ENCODE data around the gene SLC22A2. TPM values are rescaled to one million over a fixed set of nuclear protein-coding genes. Genes with fewer than 3 reads are reported as not detected.
"Not testable (repeated sequence)": the region's sequence is repeated elsewhere in the genome, so short reads cannot be mapped to it uniquely, and the experiment has no call there.

The SLC22A2 gene
- not detected for total RNA-seq

DNA sequence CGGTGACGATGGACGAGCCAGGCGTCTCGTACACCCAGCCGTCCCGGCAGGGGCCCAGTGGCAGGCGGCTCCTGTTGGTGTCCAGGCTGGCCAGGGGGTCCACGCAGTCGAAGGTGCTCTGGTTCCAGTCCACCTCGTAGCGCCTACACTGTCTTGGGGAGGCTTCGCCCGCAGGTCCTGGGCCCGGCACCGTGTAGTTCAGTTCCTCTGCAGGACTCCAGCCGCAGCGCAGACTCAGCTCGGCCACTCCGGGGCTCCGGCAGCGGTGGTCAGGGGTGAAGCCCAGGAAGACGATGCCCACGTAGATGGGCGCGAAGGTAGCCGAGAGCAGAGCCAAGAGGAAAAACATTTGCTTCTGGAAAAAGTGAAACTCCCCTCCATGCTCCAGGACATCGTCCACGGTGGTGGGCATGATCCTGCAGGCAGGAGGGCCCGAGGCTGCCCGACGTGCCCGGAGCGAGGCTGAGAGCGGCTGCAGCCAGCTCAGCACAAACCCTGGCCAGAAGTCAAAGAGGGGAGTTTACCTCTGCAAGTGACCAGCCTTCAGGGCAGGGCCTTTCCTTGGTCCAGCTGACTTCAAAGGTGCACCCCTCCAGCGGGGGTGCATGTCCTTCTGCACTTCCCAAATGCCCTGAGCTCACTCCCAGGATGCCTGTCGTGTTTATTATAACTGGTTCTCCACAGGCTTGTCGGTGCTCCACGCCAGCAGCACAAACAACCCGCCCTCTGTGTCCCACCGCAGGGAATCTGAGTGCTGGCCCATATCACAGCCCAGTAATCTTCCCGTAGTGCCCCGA is at the start of gene SLC22A2:
Gene SLC22A2 (minus strand): TSS at position 476 of the 797 bp plus-strand sequence. CDS start 64 bp downstream, at position 412.
- ATAC-seq (no peak), DNase-seq (ENCODE audit: low spot score) (no peak)

- ATAC-seq (no peak), DNase-seq (ENCODE audit: low spot score) (no peak)
Observed at GRCh38 chr6:160305926-160306713, 47.5 kb upstream of the SLC22A2 start.

DNA sequence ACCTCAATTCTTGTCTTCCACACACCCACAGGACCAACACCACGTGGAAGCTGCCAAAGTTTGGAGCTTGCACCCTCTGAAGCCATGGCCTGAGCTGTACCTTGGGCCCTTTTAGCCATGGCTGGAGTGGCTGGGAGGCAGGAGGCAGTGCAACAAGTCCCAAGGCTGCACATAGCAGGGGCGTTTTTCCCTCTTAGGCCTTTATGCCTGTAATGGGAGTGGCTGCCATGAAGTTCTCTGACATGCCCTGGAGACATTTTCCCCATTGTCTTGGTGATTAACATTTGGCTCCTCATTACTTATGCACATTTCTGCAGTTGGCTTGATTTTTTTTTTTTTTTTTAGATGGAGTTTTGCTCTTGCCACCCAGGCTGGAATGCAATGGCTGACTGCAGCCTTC is 45.2 kb upstream of the SLC22A2 start:
- DNase-seq (ENCODE audit: low spot score): no peak
- no peak for ATAC-seq

DNA sequence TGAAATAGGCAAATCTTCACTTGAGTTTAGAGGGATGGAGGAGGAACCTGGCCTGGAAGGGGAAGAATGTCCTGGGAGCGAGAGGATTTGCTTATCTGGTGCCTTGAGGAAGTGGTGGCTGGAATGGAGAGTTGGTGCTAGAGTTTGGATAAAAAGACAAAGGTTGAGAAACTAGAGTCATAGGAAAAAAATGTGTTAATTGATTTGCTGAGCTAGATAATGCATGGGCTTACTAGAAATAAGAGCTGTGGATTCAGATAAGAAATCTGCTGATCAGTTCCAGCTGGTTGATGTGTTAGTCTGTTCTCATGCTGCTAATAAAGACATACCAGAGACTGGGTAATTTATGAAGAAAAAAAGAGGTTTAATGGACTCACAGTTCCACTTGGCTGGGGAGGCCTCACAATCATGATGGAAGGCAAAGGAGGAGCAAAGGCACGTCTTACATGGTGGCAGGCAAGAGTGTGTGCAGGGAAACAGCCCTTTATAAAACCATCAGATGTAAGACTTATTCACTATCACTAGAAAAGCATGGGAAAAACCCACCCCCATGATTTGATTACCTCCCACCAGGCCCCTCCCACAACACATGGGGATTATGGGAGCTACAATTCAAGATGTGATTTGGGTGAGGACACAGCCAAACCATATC is 43.9 kb upstream of the SLC22A2 start:
- ATAC-seq; DNase-seq (ENCODE audit: low spot score): not testable (repeated sequence)

GRCh38 chr6:160301339-160301738 is 42.7 kb upstream of the SLC22A2 start:
- no peak for ATAC-seq
- DNase-seq (ENCODE audit: low spot score): no peak

DNA sequence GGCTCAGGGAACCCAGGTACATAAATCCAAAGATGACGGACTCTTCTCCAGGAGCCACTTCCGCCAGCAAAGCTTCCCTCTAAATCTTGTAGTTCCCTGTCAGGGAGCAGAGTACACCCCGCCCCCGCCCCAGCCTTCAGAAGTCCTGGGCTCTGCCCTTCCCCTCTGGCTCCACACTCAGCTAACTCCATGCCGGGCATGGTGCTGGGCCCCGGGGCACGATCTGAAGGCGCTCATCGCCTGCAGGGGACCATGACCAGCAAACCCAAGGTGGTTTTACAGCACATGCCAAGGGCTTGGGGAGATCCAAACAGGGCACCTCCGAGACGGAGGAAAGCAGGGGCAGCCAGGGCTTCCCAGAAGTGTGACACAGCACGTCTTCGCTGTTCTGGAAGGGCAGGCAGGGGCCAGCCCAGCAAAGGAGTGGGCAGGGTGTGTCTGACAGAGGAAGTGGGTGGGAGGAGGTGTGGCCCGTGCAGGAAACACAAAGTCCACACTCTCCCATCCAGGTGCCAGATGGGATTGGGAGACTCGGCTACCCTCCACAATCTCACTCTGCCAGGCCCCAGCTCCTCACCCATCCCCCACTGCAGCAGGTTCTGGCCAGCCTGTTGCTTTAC is 41.6 kb upstream of the SLC22A2 start:
- ATAC-seq (peak; percentile 67), DNase-seq (ENCODE audit: low spot score) (no peak)

DNA sequence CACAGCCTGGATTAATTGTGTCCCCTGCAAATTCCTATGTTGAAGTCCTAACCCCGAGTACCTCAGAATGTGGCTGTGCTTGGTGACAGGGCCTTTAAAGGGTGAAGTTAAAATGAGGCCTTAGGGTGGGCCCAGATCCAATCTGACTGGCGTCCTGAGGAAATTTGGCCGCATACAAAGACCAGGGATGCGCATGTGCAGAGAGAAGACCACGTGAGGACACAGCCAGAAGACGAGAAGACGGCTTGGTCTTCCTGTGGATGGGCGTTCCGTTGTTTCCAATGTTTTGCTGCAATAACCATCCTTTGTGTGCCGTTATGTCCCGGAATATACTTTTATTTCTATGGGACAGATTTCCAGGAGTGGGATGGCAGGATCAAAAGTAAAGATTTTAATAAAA is 40.9 kb upstream of the SLC22A2 start:
- no peak for ATAC-seq

GRCh38 chr6:160298121-160298520 is 39.5 kb upstream of the SLC22A2 start:
- DNase-seq (ENCODE audit: low spot score) (no peak), ATAC-seq (no peak)

More for the DNA sequence above, 40.9 kb upstream of the SLC22A2 start:
- DNase-seq (ENCODE audit: low spot score): no peak

GRCh38 chr6:160297310-160297709 is 38.7 kb upstream of the SLC22A2 start:
- ATAC-seq: peak; percentile 98

DNA sequence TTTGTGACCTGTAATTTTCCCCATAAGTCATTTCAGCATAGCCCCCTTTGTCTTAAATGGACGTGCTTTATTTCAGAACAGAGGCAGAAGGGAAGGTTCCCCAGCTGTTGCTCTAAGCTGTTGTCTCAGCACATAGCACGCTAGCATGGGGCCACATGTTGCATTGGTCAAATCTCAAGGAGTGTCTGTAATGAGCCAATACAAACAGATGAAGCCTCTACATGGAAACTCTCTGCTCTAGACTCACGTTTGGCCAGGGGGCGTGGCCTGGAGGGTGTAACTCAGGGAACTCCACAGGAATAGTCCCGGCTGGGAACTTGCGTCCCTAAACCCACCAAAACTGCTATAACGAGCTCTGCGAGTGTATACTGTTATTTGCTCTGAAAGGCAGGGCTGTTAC is 35.2 kb upstream of the SLC22A2 start:
- no peak for DNase-seq (ENCODE audit: low spot score)
- no peak for ATAC-seq

More at GRCh38 chr6:160297310-160297709, 38.7 kb upstream of the SLC22A2 start:
- DNase-seq (ENCODE audit: low spot score): peak; percentile 72

DNA sequence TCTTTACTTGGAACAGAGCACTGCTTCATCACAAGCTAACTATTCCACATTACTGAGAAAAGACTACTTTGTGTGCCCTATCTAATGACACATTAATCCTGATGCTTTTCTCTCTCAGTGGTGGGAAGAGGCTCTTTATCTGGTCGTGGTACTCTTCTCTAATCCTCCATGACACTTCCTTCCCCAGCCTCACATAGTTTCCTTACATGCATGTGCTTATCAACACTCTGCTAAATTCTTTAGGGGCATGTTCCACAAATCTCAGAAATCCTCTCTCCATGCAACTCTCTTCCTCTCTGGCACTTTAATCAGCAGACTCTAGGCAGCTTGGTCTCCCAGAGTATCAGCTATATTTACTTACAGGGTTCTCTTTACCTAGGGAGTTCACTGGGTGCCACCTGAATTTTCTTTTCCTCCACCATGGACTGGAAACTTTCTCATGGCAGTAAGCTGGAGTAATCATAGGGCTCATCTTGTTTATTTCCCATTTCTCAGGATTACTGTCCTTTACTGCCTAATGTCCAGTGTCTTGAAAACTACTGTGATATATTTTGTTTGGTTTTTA is 27.0 kb upstream of the SLC22A2 start:
- ATAC-seq: no peak

GRCh38 chr6:160284575-160284974 is 26.0 kb upstream of the SLC22A2 start:
- DNase-seq (ENCODE audit: low spot score) (no peak), ATAC-seq (no peak)

More for the DNA sequence above, 27.0 kb upstream of the SLC22A2 start:
- no peak for DNase-seq (ENCODE audit: low spot score)

DNA sequence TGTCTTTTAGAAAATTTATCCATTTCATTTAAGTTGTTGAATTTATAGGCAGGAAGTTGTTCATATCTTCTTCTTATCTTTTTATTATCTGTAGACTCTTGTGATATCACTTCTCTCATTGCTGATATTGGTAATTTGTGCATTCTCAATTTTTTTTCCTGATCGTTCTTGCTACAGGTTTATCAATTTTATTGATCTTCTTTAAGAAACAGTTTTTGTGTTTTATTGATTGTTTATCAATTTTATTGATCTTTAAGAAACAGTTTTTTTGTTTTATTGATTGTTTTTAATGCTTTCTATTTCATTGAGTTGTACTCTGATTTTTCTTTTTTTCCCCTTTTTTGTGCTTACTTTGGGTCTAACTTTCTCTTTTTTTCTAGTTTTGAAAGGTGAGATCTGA is 23.8 kb upstream of the SLC22A2 start:
- ATAC-seq: no peak
- DNase-seq (ENCODE audit: low spot score): no peak

- ATAC-seq: no peak
- no peak for DNase-seq (ENCODE audit: low spot score)
Observed at GRCh38 chr6:160279850-160280249, 21.2 kb upstream of the SLC22A2 start.

DNA sequence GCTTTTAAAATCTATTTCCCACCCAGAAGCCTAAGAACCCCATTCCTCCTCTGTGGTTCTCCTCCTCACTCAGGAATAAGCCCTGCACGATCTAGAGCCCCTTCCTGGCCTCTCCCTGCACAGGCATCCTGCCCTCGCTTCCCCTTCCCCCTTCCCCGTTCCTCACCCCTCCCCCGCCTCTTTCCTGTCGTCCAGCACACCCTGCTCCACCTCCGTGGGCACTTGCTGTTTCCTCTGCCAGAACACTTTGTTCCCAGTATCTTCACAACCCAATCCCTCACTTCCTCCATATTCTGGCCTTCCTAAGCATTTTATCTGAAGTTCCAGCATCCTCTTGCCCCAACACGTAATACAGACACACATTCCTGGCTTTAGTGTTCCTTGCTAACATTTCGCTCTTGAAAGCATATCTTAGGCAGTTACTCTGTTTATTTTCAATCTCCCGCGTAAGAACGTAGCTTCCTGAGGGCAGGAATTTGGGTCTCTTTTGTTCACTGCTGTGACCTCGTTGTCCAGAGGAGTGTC is 20.2 kb upstream of the SLC22A2 start:
- DNase-seq (ENCODE audit: low spot score): no peak
- no peak for ATAC-seq

- no peak for DNase-seq (ENCODE audit: low spot score)
Observed at GRCh38 chr6:160278311-160278710, 19.7 kb upstream of the SLC22A2 start.

GRCh38 chr6:160277546-160277945 is 18.9 kb upstream of the SLC22A2 start:
- DNase-seq (ENCODE audit: low spot score): no peak
- ATAC-seq: no peak

More at GRCh38 chr6:160278311-160278710, 19.7 kb upstream of the SLC22A2 start:
- ATAC-seq: no peak

GRCh38 chr6:160277144-160277543 is 18.5 kb upstream of the SLC22A2 start:
- DNase-seq (ENCODE audit: low spot score) (no peak), ATAC-seq (no peak)

GRCh38 chr6:160276126-160276525 is 17.5 kb upstream of the SLC22A2 start:
- ATAC-seq: no peak
- DNase-seq (ENCODE audit: low spot score): no peak

DNA sequence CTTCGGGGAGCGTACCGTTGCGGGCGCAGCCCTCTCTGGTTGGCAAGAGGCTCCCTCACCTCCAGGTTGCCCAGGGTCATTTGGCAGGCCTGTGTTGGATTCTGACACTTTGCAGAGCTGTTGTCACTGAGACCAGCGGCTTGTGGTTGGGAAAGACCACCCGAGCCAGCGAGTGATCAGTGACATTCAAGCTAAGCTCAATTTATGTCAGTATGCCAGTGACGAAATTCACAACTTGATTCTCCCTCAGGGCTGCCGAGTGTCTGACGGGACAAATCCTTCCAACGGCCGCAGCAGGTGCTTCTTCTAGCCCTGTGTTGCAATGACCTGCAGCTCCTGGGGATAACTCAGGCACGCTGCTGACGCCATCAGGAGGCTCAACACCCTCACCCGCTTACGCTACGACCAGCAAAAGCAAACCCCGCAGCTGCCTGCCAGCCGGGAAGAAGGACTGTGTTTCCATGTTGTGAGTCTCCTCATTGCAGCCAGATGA is 16.9 kb upstream of the SLC22A2 start:
- ATAC-seq (peak; percentile 89), DNase-seq (ENCODE audit: low spot score) (peak; percentile 72)

Data from left lobe of liver (tissue), 2 donors.